ENCODE data around the gene UNC5B.

DNA sequence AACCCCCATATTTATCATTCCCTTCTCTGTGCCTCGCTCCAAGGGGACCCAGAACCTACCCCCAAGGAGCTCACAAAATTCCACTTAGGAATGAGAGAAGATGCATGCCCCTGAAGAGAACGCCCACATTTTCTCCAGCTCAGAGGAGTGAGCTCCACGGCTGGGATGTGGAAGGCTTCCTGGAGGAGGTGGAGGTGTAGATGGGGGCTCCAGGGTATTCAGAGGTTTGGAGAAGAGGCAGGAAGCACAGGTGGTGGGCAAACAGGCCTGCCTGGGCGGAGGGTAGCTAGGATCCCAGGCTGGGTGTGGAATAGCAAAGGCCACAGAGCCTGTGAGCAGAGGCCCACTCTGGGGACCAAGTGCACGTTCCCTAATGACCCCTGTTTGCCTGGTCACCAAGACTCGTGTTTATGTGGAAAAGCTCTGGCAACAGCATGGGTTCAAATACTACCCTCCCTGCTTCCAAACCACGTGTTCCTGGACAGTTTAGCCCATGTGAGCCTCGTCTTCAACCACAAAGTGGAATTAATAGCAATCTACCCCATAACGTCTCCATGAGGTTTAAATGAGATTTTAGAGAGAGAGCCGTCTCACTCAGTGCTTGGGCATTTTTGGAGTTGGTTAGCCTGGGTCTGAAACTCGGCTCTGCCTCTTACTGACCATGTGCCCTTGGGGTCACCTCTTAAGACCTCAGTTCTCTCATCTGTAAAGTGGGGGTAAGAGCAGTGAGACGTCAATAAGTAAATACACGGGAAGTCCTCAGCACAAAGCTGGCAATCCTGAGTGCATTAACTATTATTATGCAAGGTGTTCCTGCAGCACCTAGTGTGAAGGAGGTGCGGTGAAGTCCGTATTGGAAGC is 24.7 kb downstream of the UNC5B start:
- TF ChIP-seq, protein P1, sequence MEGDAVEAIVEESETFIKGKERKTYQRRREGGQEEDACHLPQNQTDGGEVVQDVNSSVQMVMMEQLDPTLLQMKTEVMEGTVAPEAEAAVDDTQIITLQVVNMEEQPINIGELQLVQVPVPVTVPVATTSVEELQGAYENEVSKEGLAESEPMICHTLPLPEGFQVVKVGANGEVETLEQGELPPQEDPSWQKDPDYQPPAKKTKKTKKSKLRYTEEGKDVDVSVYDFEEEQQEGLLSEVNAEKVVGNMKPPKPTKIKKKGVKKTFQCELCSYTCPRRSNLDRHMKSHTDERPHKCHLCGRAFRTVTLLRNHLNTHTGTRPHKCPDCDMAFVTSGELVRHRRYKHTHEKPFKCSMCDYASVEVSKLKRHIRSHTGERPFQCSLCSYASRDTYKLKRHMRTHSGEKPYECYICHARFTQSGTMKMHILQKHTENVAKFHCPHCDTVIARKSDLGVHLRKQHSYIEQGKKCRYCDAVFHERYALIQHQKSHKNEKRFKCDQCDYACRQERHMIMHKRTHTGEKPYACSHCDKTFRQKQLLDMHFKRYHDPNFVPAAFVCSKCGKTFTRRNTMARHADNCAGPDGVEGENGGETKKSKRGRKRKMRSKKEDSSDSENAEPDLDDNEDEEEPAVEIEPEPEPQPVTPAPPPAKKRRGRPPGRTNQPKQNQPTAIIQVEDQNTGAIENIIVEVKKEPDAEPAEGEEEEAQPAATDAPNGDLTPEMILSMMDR (IDR thresholded peaks at IDR 0.05) = no peak
- TF ChIP-seq POLR2A (IDR thresholded peaks at IDR 0.05) = no peak

Data from thyroid gland (tissue), 4 donors.